Naive B cell (primary cell): Measurements from ENCODE around the gene CIITA. TPM values are rescaled to one million over a fixed set of nuclear protein-coding genes. Genes with fewer than 3 reads are reported as not detected.

Experiments
- polyA plus RNA-seq, 6 donors: library from polyadenylated mRNA; unstranded; fragments of 300-500 nt; fragmentation: Illumina TruSeq; gene quantifications; one replicate each; pipeline ENCODE4 v1.2.3, GENCODE V29; 2021; ENCODE audit warnings: low read depth in 6 of 6

The CIITA gene
- polyA plus RNA-seq, 6 donors from 2014 or later, result 130 to 259 (median 150) TPM

Other genes with a start within 250 kb of the CIITA start
- gene TEKT5, start 182.3 kb upstream of the CIITA start, polyA plus RNA-seq, result under 1 TPM in 2 of 6 donors, not detected in 4; 0.32 to 0.35 TPM
- 10 to 100 TPM; 45.4 to 78.3 (median 63.5) TPM for gene NUBP1, start 133.4 kb upstream of the CIITA start, polyA plus RNA-seq
- gene TVP23A, start 58.4 kb upstream of the CIITA start, polyA plus RNA-seq, result under 1 TPM in 5 of 6 donors, not detected in 1; 0.27 to 0.82 (median 0.36) TPM
- 10 to 100 TPM; 10.1 to 22.6 (median 15.6) TPM for gene DEXI, start 65.3 kb downstream of the CIITA start, polyA plus RNA-seq
- 10 to 100 TPM; 11.8 to 34.9 (median 18.7) TPM for gene CLEC16A, start 67.4 kb downstream of the CIITA start, polyA plus RNA-seq